HG03196 (cell line): ENCODE data around the gene CHN2.

Source experiments
- ATAC-seq: cut with Tn5 transposase; IDR thresholded peaks from one replicate; pipeline ENCODE4 v1.9.1; 2021; ENCODE audit not compliant: unreplicated experiment

Gene CHN2

GRCh38 chr7:29194594-29195427, at the start of gene CHN2:
CHN2 (plus strand) TSS chr7:29194775.
- ATAC-seq = no peak

GRCh38 chr7:29145553-29146056, 49.0 kb upstream of the CHN2 start:
- no peak for ATAC-seq

- ATAC-seq = no peak
Measured at GRCh38 chr7:29146057-29146706, 48.4 kb upstream of the CHN2 start, which contains the start of gene CPVL. CPVL (minus strand) TSS chr7:29146537; CDS start chr7:29121061, 25,476 bp downstream.

- ATAC-seq = no peak
Measured at GRCh38 chr7:29146888-29147609, 47.5 kb upstream of the CHN2 start.

GRCh38 chr7:29147821-29148220, 46.8 kb upstream of the CHN2 start:
- ATAC-seq = no peak

- no peak for ATAC-seq
Measured at GRCh38 chr7:29149036-29149435, 45.5 kb upstream of the CHN2 start.

- ATAC-seq = no peak
Measured at GRCh38 chr7:29150856-29151255, 43.7 kb upstream of the CHN2 start.

- no peak for ATAC-seq
Measured at GRCh38 chr7:29154076-29154475, 40.5 kb upstream of the CHN2 start.

- no peak for ATAC-seq
Measured at GRCh38 chr7:29156907-29157452, 37.6 kb upstream of the CHN2 start.

GRCh38 chr7:29158795-29159423, 35.7 kb upstream of the CHN2 start:
- ATAC-seq = no peak

GRCh38 chr7:29160080-29160479, 34.5 kb upstream of the CHN2 start:
- ATAC-seq = no peak

GRCh38 chr7:29161231-29161630, 33.3 kb upstream of the CHN2 start:
- no peak for ATAC-seq

- no peak for ATAC-seq
Measured at GRCh38 chr7:29162577-29162976, 32.0 kb upstream of the CHN2 start.

- no peak for ATAC-seq
Measured at GRCh38 chr7:29163854-29164253, 30.7 kb upstream of the CHN2 start.

GRCh38 chr7:29167721-29168120, 26.9 kb upstream of the CHN2 start:
- ATAC-seq = no peak

- ATAC-seq = no peak
Measured at GRCh38 chr7:29170781-29171180, 23.8 kb upstream of the CHN2 start.

GRCh38 chr7:29173458-29173857, 21.1 kb upstream of the CHN2 start:
- no peak for ATAC-seq

- no peak for ATAC-seq
Measured at GRCh38 chr7:29177963-29178600, 16.5 kb upstream of the CHN2 start.

GRCh38 chr7:29179115-29179514, 15.5 kb upstream of the CHN2 start:
- no peak for ATAC-seq

- no peak for ATAC-seq
Measured at GRCh38 chr7:29184599-29184998, 10.0 kb upstream of the CHN2 start.
